MM.1S (cell line): ENCODE results near the gene STK31.

Experiments
- EZH2 ChIP-seq: fragments of 300-600 bp; sonication (generic); optimal IDR thresholded peaks from 2 replicates; pipeline ENCODE3; 2017; ENCODE audit warnings: low read depth, mild to moderate bottlenecking, antibody characterized with exemption, low read length, mixed read lengths
- TF ChIP-seq, protein P1 (sequence below): fragments of 300-600 bp; sonication (generic); IDR thresholded peaks from 2 replicates; pipeline ENCODE4 v1.5.1; 2016; ENCODE audit warnings: antibody characterized with exemption, low read length, mixed read lengths

DNA sequence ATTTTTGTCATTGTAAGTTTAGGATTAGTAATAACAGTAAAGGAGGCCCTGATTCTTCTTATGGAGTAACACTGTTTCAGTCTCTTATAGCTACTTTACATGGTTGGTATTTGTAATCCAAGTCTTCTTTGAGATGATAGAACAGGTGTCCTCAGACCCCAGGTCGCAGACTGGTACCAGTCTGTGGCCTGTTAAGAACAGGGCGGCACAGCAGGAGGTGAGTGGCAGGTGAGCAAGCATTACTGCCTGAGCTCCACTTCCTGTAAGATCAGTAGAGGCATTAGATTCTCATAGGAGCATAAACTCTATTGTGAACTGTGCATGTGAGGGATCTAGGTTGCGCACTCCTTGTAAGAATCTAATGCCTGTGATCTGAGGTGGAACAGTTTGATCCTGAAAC lies 77.3 kb downstream of the STK31 start:
- TF ChIP-seq, protein P1, sequence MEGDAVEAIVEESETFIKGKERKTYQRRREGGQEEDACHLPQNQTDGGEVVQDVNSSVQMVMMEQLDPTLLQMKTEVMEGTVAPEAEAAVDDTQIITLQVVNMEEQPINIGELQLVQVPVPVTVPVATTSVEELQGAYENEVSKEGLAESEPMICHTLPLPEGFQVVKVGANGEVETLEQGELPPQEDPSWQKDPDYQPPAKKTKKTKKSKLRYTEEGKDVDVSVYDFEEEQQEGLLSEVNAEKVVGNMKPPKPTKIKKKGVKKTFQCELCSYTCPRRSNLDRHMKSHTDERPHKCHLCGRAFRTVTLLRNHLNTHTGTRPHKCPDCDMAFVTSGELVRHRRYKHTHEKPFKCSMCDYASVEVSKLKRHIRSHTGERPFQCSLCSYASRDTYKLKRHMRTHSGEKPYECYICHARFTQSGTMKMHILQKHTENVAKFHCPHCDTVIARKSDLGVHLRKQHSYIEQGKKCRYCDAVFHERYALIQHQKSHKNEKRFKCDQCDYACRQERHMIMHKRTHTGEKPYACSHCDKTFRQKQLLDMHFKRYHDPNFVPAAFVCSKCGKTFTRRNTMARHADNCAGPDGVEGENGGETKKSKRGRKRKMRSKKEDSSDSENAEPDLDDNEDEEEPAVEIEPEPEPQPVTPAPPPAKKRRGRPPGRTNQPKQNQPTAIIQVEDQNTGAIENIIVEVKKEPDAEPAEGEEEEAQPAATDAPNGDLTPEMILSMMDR: no peak
- TF ChIP-seq EZH2: no peak
